ENCODE results near the gene ECHDC1. TPM values are rescaled to one million over a fixed set of nuclear protein-coding genes. Genes with fewer than 3 reads are reported as not detected.

The ECHDC1 gene
- total RNA-seq, 4 donors from 2014 or later: 51.9 to 91.0 (median 59.2) TPM

GRCh38 chr6:127288705-127289104 is 54.7 kb downstream of the ECHDC1 start:
- TF ChIP-seq POLR2A (IDR thresholded peaks at IDR 0.05) (no peak), CTCF (IDR thresholded peaks at IDR 0.05) (no peak), EP300 (IDR thresholded peaks at IDR 0.05) (no peak)
- Histone ChIP-seq H3K4me1 (peaks cover 0 to 50% (median 16%) of the 10 kb centered on the region in 4 donors), H3K4me3 (no peak overlapping the region), H3K27me3 (no peaks in the 10 kb centered on the region), H3K36me3 (peaks cover 0 to 34% (median 8%) of the 10 kb centered on the region in 3 donors), H3K27ac (no peak overlapping the region), H3K9me3 (no peaks in the 10 kb centered on the region)
- no peak for DNase-seq (ENCODE audit: low spot score in 2 of 2)

GRCh38 chr6:127282184-127282583 is 61.2 kb downstream of the ECHDC1 start:
- Histone ChIP-seq H3K4me1 (peaks cover 0 to 4% (median 2%) of the 10 kb centered on the region in 4 donors), H3K36me3 (peaks cover 0 to 48% (median 7%) of the 10 kb centered on the region in 3 donors), H3K4me3 (no peak overlapping the region), H3K27me3 (no peaks in the 10 kb centered on the region), H3K27ac (no peak overlapping the region), H3K9me3 (no peaks in the 10 kb centered on the region)
- TF ChIP-seq POLR2A (IDR thresholded peaks at IDR 0.05): no peak
- no peak for TF ChIP-seq CTCF (IDR thresholded peaks at IDR 0.05)
- TF ChIP-seq EP300 (IDR thresholded peaks at IDR 0.05): no peak
- 94 to 95% methylated on average over 1 of the region's 1 CpG for WGBS, 2 donors
- DNase-seq (ENCODE audit: low spot score in 2 of 2): no peak

- no peak overlapping the region for H3K27ac ChIP-seq
- no peak for DNase-seq (ENCODE audit: low spot score in 2 of 2)
- H3K36me3 ChIP-seq: peaks cover 0 to 31% (median 0%) of the 10 kb centered on the region in 3 donors
- no peaks in the 10 kb centered on the region for H3K27me3 ChIP-seq
- H3K4me1 ChIP-seq: peaks cover 0 to 27% (median 2%) of the 10 kb centered on the region in 4 donors
- 47 to 58% methylated on average over 1 of the region's 1 CpG for WGBS, 2 donors
- H3K4me3 ChIP-seq: no peak overlapping the region
- no peak for TF ChIP-seq POLR2A (IDR thresholded peaks at IDR 0.05)
- TF ChIP-seq CTCF (IDR thresholded peaks at IDR 0.05): no peak
- no peak for TF ChIP-seq EP300 (IDR thresholded peaks at IDR 0.05)
- no peaks in the 10 kb centered on the region for H3K9me3 ChIP-seq
These were observed 63.6 kb downstream of the ECHDC1 start for GRCh38 chr6:127279815-127280214.

- peaks cover 0 to 20% (median 0%) of the 10 kb centered on the region in 3 donors for H3K36me3 ChIP-seq
- H3K4me3 ChIP-seq: no peak overlapping the region
- no peak for TF ChIP-seq POLR2A (IDR thresholded peaks at IDR 0.05)
- TF ChIP-seq CTCF (IDR thresholded peaks at IDR 0.05): no peak
- TF ChIP-seq EP300 (IDR thresholded peaks at IDR 0.05): no peak
- H3K9me3 ChIP-seq: no peaks in the 10 kb centered on the region
- no peak overlapping the region for H3K27ac ChIP-seq
- 92 to 94% methylated on average over 3 of the region's 3 CpGs for WGBS, 2 donors
- H3K4me1 ChIP-seq: peaks cover 0 to 37% (median 2%) of the 10 kb centered on the region in 4 donors
- no peak for DNase-seq (ENCODE audit: low spot score in 2 of 2)
- no peaks in the 10 kb centered on the region for H3K27me3 ChIP-seq
These were observed 65.2 kb downstream of the ECHDC1 start for GRCh38 chr6:127277878-127278843.

- 93 to 100% methylated on average over 1 of the region's 1 CpG for WGBS, 2 donors
- Histone ChIP-seq H3K27ac (no peak overlapping the region), H3K36me3 (peaks cover 0 to 4% (median 0%) of the 10 kb centered on the region in 3 donors), H3K27me3 (no peaks in the 10 kb centered on the region), H3K9me3 (no peaks in the 10 kb centered on the region), H3K4me3 (no peak overlapping the region), H3K4me1 (peaks cover 0 to 55% (median 2%) of the 10 kb centered on the region in 4 donors)
- TF ChIP-seq CTCF (IDR thresholded peaks at IDR 0.05) (no peak), POLR2A (IDR thresholded peaks at IDR 0.05) (no peak), EP300 (IDR thresholded peaks at IDR 0.05) (no peak)
- DNase-seq (ENCODE audit: low spot score in 2 of 2): no peak
These were observed 67.1 kb downstream of the ECHDC1 start for GRCh38 chr6:127276331-127276730.
